NCI-H226 (cell line): ENCODE data around the gene STX2.
A peak's percentile ranks its signal among the peaks of the same experiment; 100 is the strongest.
"Not testable (repeated sequence)": the region's sequence is repeated elsewhere in the genome, so short reads cannot be mapped to it uniquely, and the experiment has no call there.

Experiments used
- DNase-seq: peaks from one replicate; pipeline ENCODE4 v3.0.0-alpha.2; 2015

Gene STX2

GRCh38 chr12:130868412-130868811, 29.4 kb upstream of the STX2 start:
- no peak for DNase-seq

GRCh38 chr12:130863298-130863697, 24.2 kb upstream of the STX2 start:
- DNase-seq = no peak

GRCh38 chr12:130862771-130863170, 23.7 kb upstream of the STX2 start:
- not testable (repeated sequence) for DNase-seq

GRCh38 chr12:130862161-130862560, 23.1 kb upstream of the STX2 start:
- DNase-seq = no peak

GRCh38 chr12:130860311-130860710, 21.3 kb upstream of the STX2 start:
- no peak for DNase-seq

- DNase-seq = no peak
These were observed 20.1 kb upstream of the STX2 start for GRCh38 chr12:130859161-130859560.

GRCh38 chr12:130858084-130858483, 19.0 kb upstream of the STX2 start:
- no peak for DNase-seq

DNA sequence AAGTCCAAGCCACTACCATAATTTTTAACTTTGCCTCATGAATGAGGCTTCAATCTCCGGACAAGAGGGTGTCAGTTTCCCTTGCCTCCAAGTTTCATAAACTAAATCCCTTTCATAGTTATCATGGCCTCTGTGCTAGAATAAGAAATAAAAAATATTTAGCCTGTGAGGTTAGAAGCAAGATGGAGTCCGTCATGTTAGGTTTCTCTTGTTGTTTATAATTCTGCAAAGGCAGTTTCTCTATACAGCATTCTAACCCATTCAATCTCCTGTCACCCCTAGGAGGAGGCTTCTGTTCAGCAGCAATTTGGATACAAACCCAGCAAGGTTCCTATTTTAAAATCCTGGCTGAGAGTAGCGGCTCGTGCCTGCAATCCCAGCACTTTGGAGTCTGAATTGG, 17.0 kb upstream of the STX2 start:
- no peak for DNase-seq

DNA sequence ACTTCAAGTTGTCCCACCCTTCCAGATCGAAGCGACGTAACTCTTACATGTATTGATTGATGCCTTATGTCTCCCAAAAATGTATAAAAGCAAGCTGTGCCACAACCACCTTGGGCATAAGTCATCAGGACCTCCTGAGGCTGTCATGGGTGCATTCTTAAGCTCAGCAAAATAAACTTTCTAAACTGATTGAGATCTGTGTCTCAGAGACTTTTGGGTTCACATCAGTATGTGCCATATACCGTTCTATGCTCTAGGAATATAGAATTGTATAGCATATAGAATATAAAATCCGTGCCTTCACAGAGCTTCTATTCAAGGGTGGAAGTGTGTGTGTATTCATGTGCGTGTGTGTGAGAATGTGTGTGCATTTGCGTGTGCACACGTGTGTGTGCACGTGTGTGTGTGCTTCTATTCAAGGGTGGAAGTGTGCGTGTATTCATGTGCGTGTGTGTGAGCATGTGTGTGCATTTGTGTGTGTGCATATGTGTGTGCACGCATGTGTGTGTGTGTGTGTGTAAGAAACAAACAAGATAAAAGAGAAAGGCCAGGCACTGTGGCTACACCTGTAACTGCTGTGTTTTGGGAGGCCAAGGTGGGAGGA, 11.5 kb upstream of the STX2 start:
- DNase-seq = no peak

- DNase-seq = no peak
These were observed 10.7 kb upstream of the STX2 start for GRCh38 chr12:130849561-130850417.

DNA sequence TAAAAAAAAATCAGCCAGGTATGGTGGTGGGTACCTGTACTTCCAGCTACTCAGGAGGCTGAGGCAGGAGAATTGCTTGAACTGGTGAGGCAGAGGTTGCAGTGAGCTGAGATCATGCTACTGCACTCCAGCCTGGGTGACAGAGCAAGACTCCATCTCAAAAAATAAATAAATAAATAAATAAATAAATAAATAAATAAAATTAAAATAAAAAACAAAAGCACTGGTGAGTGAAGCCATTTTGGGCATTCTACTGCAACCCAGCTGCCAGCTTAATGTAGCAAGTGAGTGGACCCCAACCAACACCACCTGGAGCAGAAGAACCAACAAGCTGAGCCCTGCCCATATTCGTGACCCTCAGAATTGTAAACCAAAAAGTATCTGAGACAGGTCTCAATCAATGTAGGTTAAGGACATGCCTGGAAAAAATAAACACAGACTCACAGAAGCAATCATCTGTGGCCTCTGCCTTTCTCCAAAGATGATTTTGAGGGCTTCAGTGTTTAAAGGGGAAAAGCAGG, 9.8 kb upstream of the STX2 start:
- DNase-seq = not testable (repeated sequence)

GRCh38 chr12:130848105-130848504, 9.1 kb upstream of the STX2 start:
- not testable (repeated sequence) for DNase-seq

GRCh38 chr12:130847112-130847511, 8.1 kb upstream of the STX2 start:
- no peak for DNase-seq

GRCh38 chr12:130846369-130846768, 7.3 kb upstream of the STX2 start:
- no peak for DNase-seq

GRCh38 chr12:130839770-130840404, 837 bp upstream of the STX2 start:
- DNase-seq = no peak

DNA sequence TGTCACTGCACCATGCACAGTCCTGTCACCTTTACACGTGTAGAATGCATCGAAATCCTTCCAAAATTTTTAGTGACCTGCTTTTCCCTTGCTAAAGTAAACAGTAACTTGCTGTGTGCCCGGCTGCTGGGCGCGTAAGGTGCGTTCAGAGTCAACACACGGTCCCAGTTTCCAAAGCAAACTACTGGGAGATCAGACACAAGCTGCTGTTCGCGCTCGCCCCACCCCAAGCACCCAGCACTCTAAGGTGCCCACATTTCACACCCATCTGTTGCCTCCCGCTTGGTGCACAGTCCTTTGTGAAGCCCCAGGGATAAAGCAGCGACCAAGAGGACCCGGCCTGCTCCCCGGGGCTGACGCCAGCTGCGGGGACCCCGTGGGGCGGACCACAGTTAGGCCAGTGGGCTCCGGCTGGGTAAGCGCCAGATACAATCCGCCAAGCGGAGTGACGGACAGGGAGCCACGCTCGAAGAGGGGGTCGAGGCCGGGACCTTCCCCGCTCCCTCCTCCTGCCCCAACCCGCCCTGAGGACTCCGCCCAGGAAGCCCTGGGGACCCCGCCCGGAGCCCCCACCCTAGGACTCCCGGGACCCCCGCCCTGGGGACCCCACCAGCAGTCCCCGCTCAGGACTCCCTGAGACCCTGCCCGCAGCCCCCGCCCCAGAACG, 633 bp downstream of the STX2 start:
- DNase-seq = no peak

GRCh38 chr12:130835436-130835835, 3.6 kb downstream of the STX2 start:
- DNase-seq = no peak

DNA sequence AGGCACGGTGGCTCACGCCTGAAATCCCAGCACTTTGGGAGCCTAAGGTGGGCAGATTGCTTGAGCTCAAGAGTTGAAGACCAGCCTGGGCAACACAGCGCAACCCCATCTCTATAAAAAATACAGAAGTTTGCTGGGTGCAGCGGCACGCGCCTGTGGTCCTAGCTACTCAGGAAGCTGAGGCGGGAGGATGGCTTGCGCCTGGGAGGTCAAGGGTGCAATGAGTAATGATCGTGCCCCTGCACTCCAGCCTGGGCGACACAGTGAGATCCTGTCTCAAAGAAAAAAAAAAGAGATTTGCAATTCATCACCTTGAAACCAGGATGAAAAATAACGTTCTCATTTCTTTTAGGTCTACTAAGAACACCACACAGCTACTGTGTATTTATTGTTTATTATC, 4.0 kb downstream of the STX2 start:
- no peak for DNase-seq

DNA sequence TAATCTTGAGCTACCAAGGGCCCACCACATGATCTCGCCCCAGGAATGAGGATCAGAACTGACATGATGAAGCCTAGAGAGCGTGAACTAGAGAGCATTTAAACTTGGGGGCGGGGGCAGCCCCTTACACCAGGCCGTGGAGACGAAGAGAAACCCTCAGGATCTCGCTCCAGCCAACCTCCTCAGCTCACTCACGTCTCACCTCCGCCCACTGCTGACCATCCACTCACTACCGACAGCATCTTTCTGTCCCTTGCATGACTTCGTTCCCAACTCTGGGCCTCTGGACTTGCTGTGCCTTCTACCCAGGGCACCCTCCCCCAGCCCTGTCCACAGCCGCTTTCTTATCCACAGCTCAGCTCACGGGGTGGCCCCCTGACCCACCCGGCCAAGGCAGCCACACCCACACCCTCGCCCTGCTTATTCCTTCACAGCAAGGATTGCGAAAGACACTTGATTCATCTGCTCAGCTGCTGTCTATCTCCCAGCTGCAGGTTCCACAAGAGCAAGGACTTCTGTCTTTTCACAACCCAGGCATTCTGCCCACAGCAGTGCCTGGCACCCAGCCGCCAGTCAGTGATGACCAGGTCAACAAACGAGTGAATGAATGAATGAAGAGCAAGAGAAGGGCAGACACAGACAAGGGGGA, 6.4 kb downstream of the STX2 start:
- DNase-seq = peak; percentile 87

GRCh38 chr12:130831876-130832405, 7.1 kb downstream of the STX2 start:
- DNase-seq = no peak

GRCh38 chr12:130831246-130831645, 7.8 kb downstream of the STX2 start:
- DNase-seq = no peak

DNA sequence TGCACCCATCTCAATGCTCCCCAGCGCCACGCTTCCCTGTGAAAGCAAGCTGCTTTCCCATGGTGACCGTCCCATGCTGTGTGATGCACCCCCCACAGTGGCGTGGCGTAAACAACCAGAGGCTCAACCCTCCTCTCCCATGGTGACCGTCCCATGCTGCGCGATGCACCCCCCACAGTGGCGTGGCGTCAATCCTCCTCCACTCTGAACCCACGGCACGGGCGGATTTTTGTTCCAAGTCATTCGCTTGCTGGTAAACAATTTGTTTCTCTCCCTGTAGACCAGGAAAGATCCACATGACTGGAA, 8.9 kb downstream of the STX2 start:
- no peak for DNase-seq
